AG08396 (cell line): Measurements from ENCODE around the gene LILRA6.

ENCODE experiments used
- DNase-seq: peaks from one replicate; pipeline ENCODE4 v3.0.0; 2012; ENCODE audit warnings: low spot score, mixed read lengths

The LILRA6 gene

GRCh38 chr19:54188215-54188871 is 54.2 kb downstream of the LILRA6 start:
- DNase-seq = peak; percentile 62

GRCh38 chr19:54186934-54187381 is 55.6 kb downstream of the LILRA6 start:
- no peak for DNase-seq
